ENCODE results near the gene MECP2. TPM values are rescaled to one million over a fixed set of nuclear protein-coding genes. Genes with fewer than 3 reads are reported as not detected.

The MECP2 gene
- total and polyA plus RNA-seq, 8 donors = 10.7 to 47.9 (median 18.4) TPM

DNA sequence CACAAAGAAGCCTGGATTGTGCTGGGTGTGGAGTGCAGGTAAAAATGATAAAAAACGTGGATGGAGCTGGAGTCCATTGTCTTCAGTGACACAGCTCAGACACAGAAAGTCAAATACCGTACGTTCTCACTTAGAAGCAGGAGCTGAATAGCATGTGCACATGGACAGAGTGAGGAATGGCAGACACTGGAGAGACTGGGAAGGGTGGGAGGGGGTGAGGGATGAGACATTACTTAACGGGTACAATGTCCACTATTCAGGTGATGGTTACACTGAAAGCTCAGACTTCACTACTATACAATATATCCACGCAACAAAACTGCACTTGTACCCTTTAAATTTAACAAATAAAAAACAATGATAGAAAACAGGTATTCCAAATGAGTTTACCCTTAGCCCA is 59.8 kb downstream of the MECP2 start:
- no peaks in the 10 kb centered on the region for H3K9me3 ChIP-seq
- WGBS, 5 donors = 66 to 83% (median 81%) methylated on average over 4 to 5 of the region's 5 CpGs
- TF ChIP-seq POLR2AphosphoS5 (IDR thresholded peaks at IDR 0.05) (no peak), POLR2A (IDR thresholded peaks at IDR 0.05) (no peak), EP300 (IDR thresholded peaks at IDR 0.05) (no peak)
- TF ChIP-seq, protein P1, sequence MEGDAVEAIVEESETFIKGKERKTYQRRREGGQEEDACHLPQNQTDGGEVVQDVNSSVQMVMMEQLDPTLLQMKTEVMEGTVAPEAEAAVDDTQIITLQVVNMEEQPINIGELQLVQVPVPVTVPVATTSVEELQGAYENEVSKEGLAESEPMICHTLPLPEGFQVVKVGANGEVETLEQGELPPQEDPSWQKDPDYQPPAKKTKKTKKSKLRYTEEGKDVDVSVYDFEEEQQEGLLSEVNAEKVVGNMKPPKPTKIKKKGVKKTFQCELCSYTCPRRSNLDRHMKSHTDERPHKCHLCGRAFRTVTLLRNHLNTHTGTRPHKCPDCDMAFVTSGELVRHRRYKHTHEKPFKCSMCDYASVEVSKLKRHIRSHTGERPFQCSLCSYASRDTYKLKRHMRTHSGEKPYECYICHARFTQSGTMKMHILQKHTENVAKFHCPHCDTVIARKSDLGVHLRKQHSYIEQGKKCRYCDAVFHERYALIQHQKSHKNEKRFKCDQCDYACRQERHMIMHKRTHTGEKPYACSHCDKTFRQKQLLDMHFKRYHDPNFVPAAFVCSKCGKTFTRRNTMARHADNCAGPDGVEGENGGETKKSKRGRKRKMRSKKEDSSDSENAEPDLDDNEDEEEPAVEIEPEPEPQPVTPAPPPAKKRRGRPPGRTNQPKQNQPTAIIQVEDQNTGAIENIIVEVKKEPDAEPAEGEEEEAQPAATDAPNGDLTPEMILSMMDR (IDR thresholded peaks at IDR 0.05) = no peak
- H3K36me3 ChIP-seq = peaks cover 0 to 12% (median 0%) of the 10 kb centered on the region in 4 donors
- intact Hi-C loops (cut with DNase I; ENCODE audit: low total_unique reads) = no loop called here
- no peak for DNase-seq
- peaks cover 0 to 40% (median 14%) of the 10 kb centered on the region in 4 donors for H3K4me1 ChIP-seq
- H3K27ac ChIP-seq = no peak overlapping the region
- H3K4me3 ChIP-seq = no peak overlapping the region
- no peaks in the 10 kb centered on the region for H3K27me3 ChIP-seq

DNA sequence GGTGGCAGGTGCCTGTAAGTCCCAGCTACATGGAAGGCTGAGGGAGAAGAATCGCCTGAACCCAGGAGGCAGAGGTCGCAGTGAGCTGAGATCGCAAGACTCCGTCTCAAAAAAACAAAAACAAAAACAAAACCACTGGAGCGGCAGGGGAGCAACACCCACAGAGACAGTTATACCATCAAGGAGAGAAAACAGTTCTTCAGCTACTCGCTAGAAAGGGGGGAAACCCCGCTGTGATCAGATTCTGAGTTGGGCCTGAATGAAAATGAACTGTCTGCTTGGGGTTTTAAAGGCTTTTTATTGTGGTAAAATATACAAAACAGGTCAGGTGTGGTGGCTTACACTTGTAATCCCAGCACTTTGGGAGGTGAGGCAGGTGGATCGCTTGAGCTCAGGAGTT is 61.0 kb downstream of the MECP2 start:
- no peak for DNase-seq
- Histone ChIP-seq H3K36me3 (peaks cover 4 to 19% (median 8%) of the 10 kb centered on the region in 4 donors), H3K27ac (no peak overlapping the region), H3K9me3 (no peaks in the 10 kb centered on the region), H3K4me3 (no peak overlapping the region), H3K4me1 (peaks cover 0 to 35% (median 12%) of the 10 kb centered on the region in 4 donors), H3K27me3 (no peaks in the 10 kb centered on the region)
- TF ChIP-seq, protein P1 (IDR thresholded peaks at IDR 0.05) = no peak
- TF ChIP-seq POLR2AphosphoS5 (IDR thresholded peaks at IDR 0.05) (no peak), POLR2A (IDR thresholded peaks at IDR 0.05) (no peak), EP300 (IDR thresholded peaks at IDR 0.05) (no peak)
- intact Hi-C loops (cut with DNase I; ENCODE audit: low total_unique reads) = no loop called here
- WGBS, 5 donors = 67 to 91% (median 82%) methylated on average over 1 to 8 of the region's 8 CpGs

DNA sequence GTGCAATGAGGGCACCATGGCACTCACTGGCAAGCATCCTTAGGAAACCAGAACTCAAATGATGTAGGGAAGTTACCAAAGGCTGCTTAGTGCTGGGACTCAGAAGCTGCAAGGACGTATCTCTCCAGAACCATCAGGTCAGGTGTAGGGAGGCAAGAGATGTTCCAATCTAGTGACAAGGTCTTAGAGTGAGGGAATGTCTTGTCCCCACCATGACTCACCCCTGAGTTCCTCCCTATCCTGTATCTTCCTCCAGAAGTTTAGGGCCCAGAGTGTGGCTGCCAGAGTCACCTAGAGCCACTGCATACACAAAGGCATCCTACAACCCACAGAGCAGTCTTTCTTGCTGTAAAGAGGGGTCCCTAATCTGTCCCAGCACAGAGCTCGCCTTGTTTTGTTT is 63.7 kb downstream of the MECP2 start:
- H3K36me3 ChIP-seq = peaks cover 9 to 40% (median 32%) of the 10 kb centered on the region in 4 donors
- 73 to 100% (median 89%) methylated on average over 2 of the region's 2 CpGs for WGBS, 5 donors

DNA sequence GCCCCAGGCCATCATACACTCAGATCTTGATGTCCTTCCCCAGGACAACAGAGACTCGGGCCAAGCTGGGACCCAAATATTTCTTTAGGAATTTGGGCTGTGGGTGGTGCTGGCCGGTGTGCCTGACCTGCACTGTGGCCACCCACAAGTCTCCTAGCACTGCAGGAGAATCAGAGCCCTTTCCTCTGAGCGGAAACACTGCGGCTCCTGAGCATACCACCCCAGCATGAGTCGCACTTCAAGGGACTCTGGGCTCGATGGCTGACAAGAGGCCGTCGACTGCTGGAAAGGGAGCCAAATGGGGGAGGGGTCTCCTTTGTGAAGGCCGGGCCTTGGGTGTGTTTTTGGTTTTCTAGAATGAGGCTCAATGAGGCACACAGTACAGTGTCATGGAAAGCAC is 64.9 kb downstream of the MECP2 start:
- H3K36me3 ChIP-seq = peaks cover 9 to 44% (median 38%) of the 10 kb centered on the region in 4 donors
- H3K27me3 ChIP-seq = peaks cover 0 to 5% (median 0%) of the 10 kb centered on the region in 3 donors
- no peak overlapping the region for H3K27ac ChIP-seq
- no peaks in the 10 kb centered on the region for H3K9me3 ChIP-seq
- H3K4me1 ChIP-seq = peaks cover 0 to 27% (median 10%) of the 10 kb centered on the region in 4 donors
- no peak overlapping the region for H3K4me3 ChIP-seq
- no peak for DNase-seq
- WGBS, 5 donors = 67 to 72% (median 71%) methylated on average over 1 to 9 of the region's 9 CpGs
- TF ChIP-seq EP300 (IDR thresholded peaks at IDR 0.05) (no peak), POLR2A (IDR thresholded peaks at IDR 0.05) (no peak), POLR2AphosphoS5 (IDR thresholded peaks at IDR 0.05) (no peak)
- TF ChIP-seq, protein P1 (IDR thresholded peaks at IDR 0.05) = no peak
- intact Hi-C loops (cut with DNase I; ENCODE audit: low total_unique reads) = no loop called here

More for the DNA sequence above, 63.7 kb downstream of the MECP2 start:
- no peak overlapping the region for H3K4me3 ChIP-seq
- no peaks in the 10 kb centered on the region for H3K9me3 ChIP-seq
- H3K4me1 ChIP-seq = peaks cover 0 to 28% (median 7%) of the 10 kb centered on the region in 4 donors
- no peak for DNase-seq
- H3K27ac ChIP-seq = no peak overlapping the region
- no peak for TF ChIP-seq EP300 (IDR thresholded peaks at IDR 0.05)
- no peak for TF ChIP-seq POLR2AphosphoS5 (IDR thresholded peaks at IDR 0.05)
- TF ChIP-seq POLR2A (IDR thresholded peaks at IDR 0.05) = no peak
- TF ChIP-seq, protein P1 (IDR thresholded peaks at IDR 0.05) = no peak
- intact Hi-C loops (cut with DNase I; ENCODE audit: low total_unique reads) = no loop called here
- H3K27me3 ChIP-seq = peaks cover 0 to 5% (median 0%) of the 10 kb centered on the region in 3 donors
